RWPE1 (cell line): ENCODE data around the gene PRTG.

Experiments used
- CTCF ChIA-PET: fragments of 350-600 bp; sonication (Branson Sonifier 250); formaldehyde crosslinking; extraction: SDS; loops from one replicate; lab custom pipeline; 2021; lab: Yijun Ruan, JAX
- POLR2A ChIA-PET: fragments of 400-600 bp; formaldehyde crosslinking; extraction: SDS; loops from one replicate; lab custom pipeline; 2020; ENCODE audit warnings: antibody characterized with exemption; ENCODE audit not compliant: low non-redundant PET; lab: Yijun Ruan, JAX
- DNase-seq: peaks from one replicate; pipeline ENCODE4 v3.0.0; 2012; ENCODE audit warnings: low spot score
- H3K27ac ChIP-seq: fragments of 450-650 bp; 2 replicates; pipeline ENCODE4 v1.5.1; 2017
- CTCF ChIP-seq: fragments of 450-650 bp; conservative IDR thresholded peaks from 2 replicates; pipeline ENCODE4 v1.5.1; 2017; ENCODE audit warnings: low read depth, mild to moderate bottlenecking

PRTG gene

DNA sequence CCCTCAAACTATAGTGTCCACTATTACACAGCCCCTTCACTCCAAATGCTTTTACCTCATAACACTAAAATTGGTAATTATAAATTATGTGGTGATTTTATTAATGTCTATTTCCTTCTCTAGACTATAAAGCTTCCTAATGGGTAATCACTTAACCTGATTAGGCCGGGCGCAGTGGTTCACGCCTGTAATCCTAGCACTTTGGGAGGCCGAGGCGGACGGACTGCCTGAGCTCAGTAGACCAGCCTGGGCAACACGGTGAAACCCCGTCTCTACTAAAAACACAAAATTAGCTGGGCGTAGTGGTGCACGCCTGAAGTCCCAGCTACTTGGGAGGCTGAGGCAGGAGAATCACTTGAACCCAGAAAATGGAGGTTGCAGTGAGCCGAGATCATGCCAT lies 83.5 kb downstream of the PRTG start:
- ChIA-PET CTCF (no interaction called here), POLR2A (no interaction called here)
- no peak for DNase-seq
- no peak for TF ChIP-seq CTCF
- H3K27ac ChIP-seq = no peak overlapping the region

DNA sequence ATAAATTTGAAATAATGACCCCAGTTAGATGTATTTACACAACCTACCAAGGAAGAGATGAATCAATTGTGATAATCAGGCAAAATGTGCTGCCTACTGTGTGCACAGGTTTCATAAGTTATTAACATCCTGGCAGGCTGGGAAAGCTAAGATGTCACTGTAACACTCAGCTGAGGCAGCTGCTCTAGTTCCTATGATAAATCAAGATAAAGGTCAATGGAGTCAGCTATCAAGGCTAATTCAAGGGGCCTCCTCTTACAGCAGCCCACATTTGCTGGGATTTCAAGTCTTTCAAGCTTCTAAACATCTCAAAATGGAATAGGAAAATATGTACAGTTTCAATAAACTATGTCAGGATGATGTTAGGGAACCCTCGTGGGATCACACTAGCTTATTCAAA lies 84.1 kb downstream of the PRTG start:
- POLR2A ChIA-PET = no interaction called here
- DNase-seq = no peak
- H3K27ac ChIP-seq = no peak overlapping the region
- no peak for TF ChIP-seq CTCF
- CTCF ChIA-PET = no interaction called here

DNA sequence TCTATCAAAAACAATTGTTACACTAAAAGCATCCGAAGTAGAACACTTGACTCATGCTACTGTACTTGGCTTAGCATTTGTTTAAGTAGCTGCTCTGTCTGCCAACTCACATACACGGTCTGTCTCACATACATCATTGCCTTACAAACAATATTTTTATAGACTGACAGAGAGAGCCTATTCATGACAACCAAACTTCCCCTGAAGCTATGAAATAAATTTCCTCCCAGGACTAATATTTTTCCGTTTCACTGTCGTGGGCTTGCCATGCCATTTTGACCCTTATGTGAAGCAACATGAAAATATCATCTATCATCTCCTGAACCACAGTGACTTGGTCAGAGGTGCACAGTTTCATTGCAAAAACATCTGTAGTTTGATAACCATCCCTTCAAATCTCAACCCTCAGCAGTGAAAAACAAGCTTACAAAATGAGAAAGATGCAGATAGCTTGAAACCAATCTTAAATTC lies 88.4 kb downstream of the PRTG start:
- no peak for DNase-seq
- POLR2A ChIA-PET = no interaction called here
- TF ChIP-seq CTCF = no peak
- CTCF ChIA-PET = no interaction called here
- no peak overlapping the region for H3K27ac ChIP-seq

GRCh38 chr15:55652909-55653495 lies 90.0 kb downstream of the PRTG start:
- H3K27ac ChIP-seq = no peak overlapping the region
- POLR2A ChIA-PET = no interaction called here
- CTCF ChIA-PET = no interaction called here
- DNase-seq = no peak
- TF ChIP-seq CTCF = no peak

DNA sequence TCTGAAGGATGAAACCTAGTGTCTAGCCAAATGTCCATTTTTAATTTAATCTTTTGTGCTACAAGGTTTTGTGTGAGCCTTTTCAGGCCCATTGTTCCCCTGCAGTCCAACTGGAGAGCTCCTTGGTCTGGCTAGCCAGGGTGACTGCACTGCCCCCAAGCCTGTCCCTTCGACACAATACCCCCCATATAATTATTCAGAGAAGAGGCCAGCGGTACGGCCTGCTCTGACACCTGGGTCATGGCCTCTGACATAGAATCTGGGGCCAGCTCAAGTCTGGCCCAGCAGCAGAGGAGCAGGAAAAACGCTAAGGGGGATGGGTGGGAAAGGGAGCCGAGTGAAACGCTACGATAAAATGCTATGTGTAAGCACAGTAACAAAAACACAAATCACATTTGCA lies 90.6 kb downstream of the PRTG start:
- DNase-seq = no peak
- ChIA-PET POLR2A (no interaction called here), CTCF (no interaction called here)
- TF ChIP-seq CTCF = no peak
- H3K27ac ChIP-seq = no peak overlapping the region

GRCh38 chr15:55649058-55649423 lies 93.9 kb downstream of the PRTG start:
- CTCF ChIA-PET = interaction anchor here (0.6 to 1.2 kb wide), 8 partner anchors 20 to 777 kb away, joined by 3 to 5 read pairs (median 4); no protein-coding TSS in a partner anchor
- H3K27ac ChIP-seq = no peak overlapping the region
- TF ChIP-seq CTCF = no peak
- peak; percentile 34 for DNase-seq
- POLR2A ChIA-PET = interaction anchor here (0.7 kb wide), 1 partner anchor 11 kb away, joined by 4 read pairs; no protein-coding TSS in a partner anchor
